DMS79 (cell line): ENCODE data around the gene LRTM2.
"Not testable (repeated sequence)": the region's sequence is repeated elsewhere in the genome, so short reads cannot be mapped to it uniquely, and the experiment has no call there.

ENCODE experiments used
- DNase-seq: peaks from one replicate; lab custom pipeline; 2025; lab: John Stamatoyannopoulos, UW

LRTM2 gene

GRCh38 chr12:1811281-1811947, 9.0 kb upstream of the LRTM2 start:
- DNase-seq = no peak

- DNase-seq = no peak
Measured at GRCh38 chr12:1811948-1812291, 8.4 kb upstream of the LRTM2 start.

- DNase-seq = no peak
Measured at GRCh38 chr12:1812650-1813302, 7.6 kb upstream of the LRTM2 start.

GRCh38 chr12:1814266-1814665, 6.1 kb upstream of the LRTM2 start:
- DNase-seq = no peak

GRCh38 chr12:1815108-1815507, 5.3 kb upstream of the LRTM2 start:
- no peak for DNase-seq

- DNase-seq = no peak
Measured at GRCh38 chr12:1815814-1816729, 4.3 kb upstream of the LRTM2 start.

GRCh38 chr12:1816730-1817348, 3.5 kb upstream of the LRTM2 start:
- DNase-seq = no peak

- not testable (repeated sequence) for DNase-seq
Measured at GRCh38 chr12:1817928-1818327, 2.4 kb upstream of the LRTM2 start.

- no peak for DNase-seq
Measured at GRCh38 chr12:1819050-1819449, 1.3 kb upstream of the LRTM2 start.

- no peak for DNase-seq
Measured at GRCh38 chr12:1819571-1819970, 794 bp upstream of the LRTM2 start.

- no peak for DNase-seq
Measured at GRCh38 chr12:1820896-1821291, 529 bp downstream of the LRTM2 start.

- no peak for DNase-seq
Measured at GRCh38 chr12:1821805-1822204, 1.4 kb downstream of the LRTM2 start.

GRCh38 chr12:1822699-1823098, 2.3 kb downstream of the LRTM2 start:
- no peak for DNase-seq

GRCh38 chr12:1823237-1823636, 2.9 kb downstream of the LRTM2 start:
- no peak for DNase-seq

GRCh38 chr12:1825382-1826102, 5.2 kb downstream of the LRTM2 start:
- DNase-seq = no peak

- no peak for DNase-seq
Measured at GRCh38 chr12:1826401-1826800, 6.0 kb downstream of the LRTM2 start.

- no peak for DNase-seq
Measured at GRCh38 chr12:1826867-1827705, 6.7 kb downstream of the LRTM2 start.

GRCh38 chr12:1827826-1828805, 7.8 kb downstream of the LRTM2 start:
- DNase-seq = no peak

GRCh38 chr12:1828856-1829255, 8.5 kb downstream of the LRTM2 start:
- DNase-seq = no peak
